AG04450 (cell line): ENCODE results near the gene ARHGAP18. TPM values are rescaled to one million over a fixed set of nuclear protein-coding genes. Genes with fewer than 3 reads are reported as not detected.

ENCODE experiments used
- CTCF ChIA-PET: fragments of 300-600, 350-600 bp; formaldehyde crosslinking; extraction: SDS; loops from one replicate; lab custom pipeline; 2022; ENCODE audit warnings: antibody characterized with exemption, inconsistent platforms; lab: Charles Lee
- POLR2A ChIA-PET: fragments of 350-600 bp; formaldehyde crosslinking; extraction: SDS; loops from one replicate; lab custom pipeline; 2021; ENCODE audit warnings: antibody characterized with exemption, inconsistent platforms; lab: Yijun Ruan, JAX
- DNase-seq: peaks from one replicate; pipeline ENCODE4 v3.0.0-alpha.2; 2011; ENCODE audit warnings: low read depth, low spot score
- H3K27ac ChIP-seq: one replicate; pipeline ENCODE4 v1.5.1; 2012; ENCODE audit warnings: low read depth, low read length, control low read depth
- H3K27me3 ChIP-seq: one replicate; pipeline ENCODE4 v1.6.0; 2012; ENCODE audit warnings: low read length; ENCODE audit not compliant: control insufficient read depth, insufficient read depth
- H3K4me3 ChIP-seq: 2 replicates; pipeline ENCODE4 v1.5.1; 2011; ENCODE audit warnings: mild to moderate bottlenecking, low read depth, low read length, control low read depth
- H3K9me3 ChIP-seq: 2 replicates; pipeline ENCODE4 v1.5.1; 2012; ENCODE audit warnings: low read length; ENCODE audit not compliant: control insufficient read depth, insufficient read depth
- CTCF ChIP-seq: IDR thresholded peaks from 2 replicates; pipeline ENCODE4 v1.5.1; 2011; ENCODE audit warnings: low read depth, low read length, control low read depth, inconsistent platforms
- polyA plus RNA-seq: library from polyadenylated mRNA; depleted of rRNA; stranded (reverse); fragments of >200 nt; gene quantifications from 2 replicates; pipeline ENCODE4 v1.2.3, GENCODE V29; 2011

Gene ARHGAP18
- polyA plus RNA-seq, 1 experiment = 13.9 TPM

- DNase-seq = no peak
- Histone ChIP-seq H3K27ac (no peak overlapping the region), H3K4me3 (no peak overlapping the region), H3K9me3 (no peaks in the 10 kb centered on the region), H3K27me3 (no peaks in the 10 kb centered on the region)
- POLR2A ChIA-PET = no interaction called here
- TF ChIP-seq CTCF = no peak
- CTCF ChIA-PET = no interaction called here
These were observed 26.1 kb upstream of the ARHGAP18 start for GRCh38 chr6:129736105-129736504.

GRCh38 chr6:129733290-129733689 lies 23.3 kb upstream of the ARHGAP18 start:
- ChIA-PET CTCF (interaction anchor here (1.1 kb wide), 1 partner anchor 288 kb away, joined by 3 read pairs; no protein-coding TSS in a partner anchor), POLR2A (no interaction called here)
- no peak for DNase-seq

GRCh38 chr6:129732542-129732941 lies 22.6 kb upstream of the ARHGAP18 start:
- Histone ChIP-seq H3K4me3 (no peak overlapping the region), H3K27ac (no peak overlapping the region), H3K9me3 (no peaks in the 10 kb centered on the region), H3K27me3 (no peaks in the 10 kb centered on the region)
- TF ChIP-seq CTCF = no peak
- no peak for DNase-seq
- ChIA-PET POLR2A (no interaction called here), CTCF (interaction anchor here (1.1 to 3.7 kb wide), 2 partner anchors 134 to 289 kb away, joined by 3 to 37 read pairs; no protein-coding TSS in a partner anchor)

More at GRCh38 chr6:129733290-129733689, 23.3 kb upstream of the ARHGAP18 start:
- TF ChIP-seq CTCF = no peak
- no peak overlapping the region for H3K27ac ChIP-seq
- H3K4me3 ChIP-seq = no peak overlapping the region
- no peaks in the 10 kb centered on the region for H3K9me3 ChIP-seq
- no peaks in the 10 kb centered on the region for H3K27me3 ChIP-seq

GRCh38 chr6:129732034-129732433 lies 22.1 kb upstream of the ARHGAP18 start:
- H3K4me3 ChIP-seq = no peak overlapping the region
- TF ChIP-seq CTCF = no peak
- no peak for DNase-seq
- CTCF ChIA-PET = interaction anchor here (1.3 to 3.7 kb wide), 2 partner anchors 133 to 233 kb away, joined by 4 to 37 read pairs; no protein-coding TSS in a partner anchor
- POLR2A ChIA-PET = no interaction called here
- no peak overlapping the region for H3K27ac ChIP-seq
- H3K27me3 ChIP-seq = no peaks in the 10 kb centered on the region
- no peaks in the 10 kb centered on the region for H3K9me3 ChIP-seq

GRCh38 chr6:129731428-129731827 lies 21.5 kb upstream of the ARHGAP18 start:
- no peak overlapping the region for H3K4me3 ChIP-seq
- H3K27ac ChIP-seq = no peak overlapping the region
- ChIA-PET POLR2A (no interaction called here), CTCF (interaction anchor here (1.3 to 3.7 kb wide), 2 partner anchors 133 to 232 kb away, joined by 4 to 37 read pairs; no protein-coding TSS in a partner anchor)
- no peak for DNase-seq
- H3K27me3 ChIP-seq = no peaks in the 10 kb centered on the region
- no peak for TF ChIP-seq CTCF
- no peaks in the 10 kb centered on the region for H3K9me3 ChIP-seq
